Stomach (tissue), 9 donors: ENCODE measurements around the gene PCBP3. TPM values are rescaled to one million over a fixed set of nuclear protein-coding genes. Genes with fewer than 3 reads are reported as not detected.
"Not testable (repeated sequence)": the region's sequence is repeated elsewhere in the genome, so short reads cannot be mapped to it uniquely, and the experiment has no call there.

Experiments used
- DNase-seq, 2 donors: peaks; one replicate each; pipeline versions ENCODE4 v3.0.0 to v3.0.0-alpha.2; 2013 to 2019
- H3K27ac ChIP-seq, 5 donors: fragments of 200-600 bp in 4 of 5; sonication (generic) in 4 of 5; one replicate each; pipeline ENCODE4 v1.5.1; 2013 to 2019; ENCODE audit warnings: mild to moderate bottlenecking in 1 of 5, moderate library complexity in 1 of 5
- H3K27me3 ChIP-seq, 3 donors: fragments of 200-600 bp; sonication (generic); one replicate each; pipeline ENCODE4 v1.5.1; 2017 to 2019; ENCODE audit warnings: mixed run types in 1 of 3
- H3K36me3 ChIP-seq, 4 donors: fragments of 200-600 bp; sonication (generic); 1 replicate in 3 of 4; 2 replicates in 1 of 4; pipeline ENCODE4 v1.5.1; 2016 to 2019
- H3K4me1 ChIP-seq, 4 donors: fragments of 200-600 bp; sonication (generic); one replicate each; pipeline ENCODE4 v1.5.1; 2016 to 2019
- H3K4me3 ChIP-seq, 4 donors: fragments of 200-600 bp; sonication (generic) in 3 of 4; one replicate each; pipeline ENCODE4 v1.5.1; 2016 to 2019; ENCODE audit warnings: mild to moderate bottlenecking in 1 of 4
- H3K9me3 ChIP-seq, 4 donors: fragments of 200-600 bp; sonication (generic); one replicate each; pipeline ENCODE4 v1.5.1; 2016 to 2019
- EP300 ChIP-seq: sonication (generic); formaldehyde crosslinking; IDR thresholded peaks from one replicate; pipeline ENCODE4 v1.6.1; 2017; ENCODE audit warnings: antibody characterized with exemption
- POLR2A ChIP-seq, 4 donors: fragments of 450-650 bp; IDR thresholded peaks; one replicate each; pipeline ENCODE4 v1.6.1; 2016; ENCODE audit warnings: antibody characterized with exemption in 4 of 4, control low read depth in 2 of 4, mild to moderate bottlenecking in 1 of 4, moderate library complexity in 1 of 4
- POLR2AphosphoS5 ChIP-seq, 3 donors: sonication (generic); formaldehyde crosslinking; IDR thresholded peaks; one replicate each; pipeline ENCODE4 v1.6.1; 2016; ENCODE audit warnings: antibody characterized with exemption in 3 of 3
- WGBS, 5 donors: extraction: QIAGEN DNeasy Blood & Tissue Kit in 3 of 5; methylation state at CpG; one replicate each; pipeline versions ENCODE4 v1.1.5 to v1.1.7; 2013 to 2018; 5-methylcytosine and 5-hydroxymethylcytosine counted together
- intact Hi-C: fragments of 100-400 bp; cut with DNase I; formaldehyde crosslinking; loops from one replicate; pipeline ENCODE4 v1.15.1; 2023; ENCODE audit warnings: low total_unique reads
- polyA plus RNA-seq, 3 donors: library from polyadenylated mRNA; stranded (reverse); fragments of 200-250 nt; gene quantifications; one replicate each; pipeline ENCODE4 v1.2.3, GENCODE V29; 2013
- total RNA-seq, 5 donors: library from RNA; depleted of rRNA; stranded (reverse); fragments of >200 nt; gene quantifications; one replicate each; pipeline versions ENCODE4 v1.1.0 to v1.2.3, GENCODE V29; 2014 to 2016
- TF ChIP-seq, protein P1 (sequence below), 7 experiments: fragments of 450-650 bp in 4 of 7; fragments of 200-600 bp in 3 of 7; sonication (generic) in 3 of 7; IDR thresholded peaks; one replicate each; pipeline ENCODE4 v1.5.1; 2016 to 2019; ENCODE audit warnings: antibody characterized with exemption in 7 of 7, control low read depth in 2 of 7, mild to moderate bottlenecking in 1 of 7
- donor health status: healthy with polysubstance abuse.
- donor health status: Bipolar disorder and iron deficiency.
- donor health status: healthy.

PCBP3 gene
- total and polyA plus RNA-seq, 8 donors: 1.8 to 10.9 (median 3.3) TPM; not detected in 3

DNA sequence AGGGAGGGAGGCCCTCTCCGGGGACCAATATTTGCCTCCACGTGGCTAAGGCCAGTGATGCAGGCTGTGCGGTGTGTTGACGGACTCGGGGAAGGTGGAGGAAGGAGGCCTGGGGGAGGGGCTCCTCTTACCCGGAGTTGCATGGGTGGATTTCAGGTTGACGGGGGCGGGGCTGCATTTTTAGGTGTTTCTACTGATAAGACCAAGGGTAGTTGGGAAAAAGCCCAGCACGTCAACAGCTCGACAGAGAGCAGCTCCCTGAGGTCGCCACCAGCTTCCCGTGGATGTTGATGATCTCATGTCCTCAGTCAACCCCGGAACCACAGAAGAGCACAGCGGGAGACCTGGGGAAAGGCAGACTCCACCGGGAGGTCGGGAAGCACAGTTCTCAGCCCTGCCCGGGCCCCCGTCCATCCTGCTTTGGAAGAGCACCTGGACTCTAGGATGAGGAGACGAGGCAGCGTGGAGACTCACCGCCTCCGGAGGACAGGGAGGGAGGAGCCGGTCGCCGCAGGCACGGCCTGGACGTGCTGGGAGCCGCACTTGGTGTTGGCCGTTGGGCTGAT, 305.1 kb downstream of the PCBP3 start:
- Histone ChIP-seq H3K27ac (no peak overlapping the region), H3K4me3 (no peak overlapping the region), H3K4me1 (peaks cover 3 to 29% (median 20%) of the 10 kb centered on the region in 4 donors), H3K9me3 (no peaks in the 10 kb centered on the region), H3K36me3 (no peaks in the 10 kb centered on the region), H3K27me3 (peaks cover 0 to 25% (median 0%) of the 10 kb centered on the region in 3 donors)
- 50 to 61% (median 53%) methylated on average over 28 to 29 of the region's 29 CpGs for WGBS, 5 donors
- intact Hi-C loops: no loop called here
- TF ChIP-seq EP300 (no peak), POLR2A (IDR thresholded peaks at IDR 0.05) (no peak), POLR2AphosphoS5 (IDR thresholded peaks at IDR 0.05) (no peak)
- TF ChIP-seq, protein P1, sequence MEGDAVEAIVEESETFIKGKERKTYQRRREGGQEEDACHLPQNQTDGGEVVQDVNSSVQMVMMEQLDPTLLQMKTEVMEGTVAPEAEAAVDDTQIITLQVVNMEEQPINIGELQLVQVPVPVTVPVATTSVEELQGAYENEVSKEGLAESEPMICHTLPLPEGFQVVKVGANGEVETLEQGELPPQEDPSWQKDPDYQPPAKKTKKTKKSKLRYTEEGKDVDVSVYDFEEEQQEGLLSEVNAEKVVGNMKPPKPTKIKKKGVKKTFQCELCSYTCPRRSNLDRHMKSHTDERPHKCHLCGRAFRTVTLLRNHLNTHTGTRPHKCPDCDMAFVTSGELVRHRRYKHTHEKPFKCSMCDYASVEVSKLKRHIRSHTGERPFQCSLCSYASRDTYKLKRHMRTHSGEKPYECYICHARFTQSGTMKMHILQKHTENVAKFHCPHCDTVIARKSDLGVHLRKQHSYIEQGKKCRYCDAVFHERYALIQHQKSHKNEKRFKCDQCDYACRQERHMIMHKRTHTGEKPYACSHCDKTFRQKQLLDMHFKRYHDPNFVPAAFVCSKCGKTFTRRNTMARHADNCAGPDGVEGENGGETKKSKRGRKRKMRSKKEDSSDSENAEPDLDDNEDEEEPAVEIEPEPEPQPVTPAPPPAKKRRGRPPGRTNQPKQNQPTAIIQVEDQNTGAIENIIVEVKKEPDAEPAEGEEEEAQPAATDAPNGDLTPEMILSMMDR (IDR thresholded peaks at IDR 0.05): no peak
- DNase-seq: peak in 1 of 2 donors; percentile 33

DNA sequence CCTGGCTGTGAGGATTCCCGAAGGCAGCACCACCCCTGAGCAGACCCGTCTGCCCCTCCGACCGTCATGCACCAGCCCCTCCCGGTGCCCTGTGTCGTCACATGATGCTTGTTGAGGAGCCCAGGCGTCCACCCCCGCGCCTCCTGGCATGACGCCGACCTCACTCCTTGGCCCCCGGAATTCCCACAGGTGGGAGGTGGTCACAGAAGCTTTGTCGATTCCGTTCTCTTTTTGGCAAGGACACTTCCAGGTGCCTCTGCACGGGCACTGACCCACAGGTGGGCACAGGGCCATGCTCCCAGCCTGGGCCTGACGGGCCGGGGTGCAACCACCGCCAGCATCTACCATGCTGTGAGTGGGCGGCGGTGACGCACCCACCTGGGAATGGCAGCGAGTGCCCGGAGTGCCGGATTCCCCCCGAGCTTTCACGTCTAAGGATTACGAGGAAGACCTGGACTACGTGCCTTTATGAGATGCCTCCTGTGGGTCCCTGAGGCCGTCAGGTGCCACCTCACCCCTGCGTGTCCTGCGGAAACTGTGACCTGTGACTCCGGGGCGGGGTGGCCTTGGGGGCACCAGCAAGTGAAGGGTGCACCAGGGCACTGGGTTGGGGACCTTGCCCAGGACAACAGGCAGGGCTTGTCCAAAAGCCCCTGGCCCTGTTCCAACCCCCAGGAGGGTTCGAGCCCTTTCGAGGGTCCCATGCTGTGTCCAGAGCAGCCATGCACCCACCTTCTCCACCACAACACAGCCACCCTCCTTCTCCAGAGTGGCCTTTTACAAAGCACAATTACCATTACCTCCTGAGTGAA, 306.6 kb downstream of the PCBP3 start:
- WGBS, 5 donors: 81 to 87% (median 86%) methylated on average over 29 to 35 of the region's 35 CpGs
- TF ChIP-seq, protein P1 (IDR thresholded peaks at IDR 0.05): no peak
- TF ChIP-seq POLR2A (IDR thresholded peaks at IDR 0.05) (no peak), EP300 (no peak), POLR2AphosphoS5 (IDR thresholded peaks at IDR 0.05) (no peak)
- peaks cover 0 to 27% (median 0%) of the 10 kb centered on the region in 3 donors for H3K27me3 ChIP-seq
- no peaks in the 10 kb centered on the region for H3K9me3 ChIP-seq
- H3K36me3 ChIP-seq: no peaks in the 10 kb centered on the region
- no peak overlapping the region for H3K4me3 ChIP-seq
- H3K4me1 ChIP-seq: peaks cover 12 to 41% (median 24%) of the 10 kb centered on the region in 4 donors
- no peak overlapping the region for H3K27ac ChIP-seq
- peak in 1 of 2 donors; percentile 16 for DNase-seq
- intact Hi-C loops: no loop called here

- no peak overlapping the region for H3K4me3 ChIP-seq
- H3K9me3 ChIP-seq: no peaks in the 10 kb centered on the region
- WGBS, 5 donors: 34 to 43% (median 38%) methylated on average over 19 to 21 of the region's 21 CpGs
- no peak for TF ChIP-seq EP300
- TF ChIP-seq, protein P1 (IDR thresholded peaks at IDR 0.05): no peak
- no peak for TF ChIP-seq POLR2AphosphoS5 (IDR thresholded peaks at IDR 0.05)
- TF ChIP-seq POLR2A (IDR thresholded peaks at IDR 0.05): no peak
- DNase-seq: peak; percentile 50 to 89
- no peaks in the 10 kb centered on the region for H3K36me3 ChIP-seq
- peaks cover 12 to 41% (median 24%) of the 10 kb centered on the region in 4 donors for H3K4me1 ChIP-seq
- H3K27ac ChIP-seq: peak overlapping the region in 1 of 5 donors; percentile 40
- intact Hi-C loops: no loop called here
- peaks cover 0 to 27% (median 0%) of the 10 kb centered on the region in 3 donors for H3K27me3 ChIP-seq
Measured at GRCh38 chr21:45950740-45951515, 307.4 kb downstream of the PCBP3 start.

GRCh38 chr21:45951676-45952075, 308.2 kb downstream of the PCBP3 start:
- 73 to 82% (median 78%) methylated on average over 14 to 15 of the region's 15 CpGs for WGBS, 5 donors
- H3K27ac ChIP-seq: peak overlapping the region in 1 of 5 donors; percentile 40
- no peak overlapping the region for H3K4me3 ChIP-seq
- H3K27me3 ChIP-seq: peaks cover 0 to 27% (median 0%) of the 10 kb centered on the region in 3 donors
- intact Hi-C loops: no loop called here
- no peak for DNase-seq
- no peaks in the 10 kb centered on the region for H3K9me3 ChIP-seq
- TF ChIP-seq EP300 (no peak), POLR2AphosphoS5 (IDR thresholded peaks at IDR 0.05) (no peak), POLR2A (IDR thresholded peaks at IDR 0.05) (no peak)
- TF ChIP-seq, protein P1 (IDR thresholded peaks at IDR 0.05): no peak
- H3K36me3 ChIP-seq: no peaks in the 10 kb centered on the region
- peaks cover 12 to 41% (median 24%) of the 10 kb centered on the region in 4 donors for H3K4me1 ChIP-seq

GRCh38 chr21:45952527-45952926, 309.0 kb downstream of the PCBP3 start:
- intact Hi-C loops, H3K4me3 ChIP-seq, DNase-seq, H3K9me3 ChIP-seq, H3K36me3 ChIP-seq: not testable (repeated sequence)
- Histone ChIP-seq H3K27me3 (peaks cover 0 to 30% (median 0%) of the 10 kb centered on the region in 3 donors), H3K27ac (peak overlapping the region in 1 of 5 donors; percentile 78), H3K4me1 (peaks cover 12 to 42% (median 25%) of the 10 kb centered on the region in 4 donors)
- WGBS, 5 donors: 76 to 86% (median 84%) methylated on average over 9 to 10 of the region's 10 CpGs
